ENCODE measurements around the gene NME7.
A peak's percentile ranks its signal among the peaks of the same experiment; 100 is the strongest.
"Not testable (repeated sequence)": the region's sequence is repeated elsewhere in the genome, so short reads cannot be mapped to it uniquely, and the experiment has no call there.

NME7 gene

GRCh38 chr1:169367686-169368405, at the start of gene NME7, which contains the start of gene BLZF1:
TSS of gene NME7 (minus strand) at chr1:169367797. CDS start at chr1:169367710, 87 bp downstream.
TSS of gene BLZF1 (plus strand) at chr1:169368195. CDS start at chr1:169369523, 1,328 bp downstream.
- peak; percentile 99 for DNase-seq

DNA sequence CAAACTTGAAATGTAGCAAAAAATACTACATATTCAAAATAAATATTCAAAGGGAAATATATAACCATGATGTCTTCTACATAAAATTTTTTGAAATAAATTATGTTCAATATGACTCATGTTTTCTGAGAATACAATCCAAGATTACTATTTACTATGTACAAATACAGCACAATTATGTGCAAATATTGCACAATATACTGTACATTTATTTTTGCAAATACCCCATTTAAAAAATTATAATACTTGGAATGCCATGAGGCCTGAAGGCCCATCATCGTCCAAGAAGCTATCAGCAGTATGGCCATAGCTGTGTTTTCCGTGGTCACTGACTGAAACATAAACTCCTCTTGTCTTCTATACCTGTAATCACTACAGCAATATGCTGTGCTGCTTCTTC, 47.4 kb upstream of the NME7 start:
- no peak for DNase-seq

GRCh38 chr1:169408340-169408739, 40.7 kb upstream of the NME7 start:
- not testable (repeated sequence) for DNase-seq

DNA sequence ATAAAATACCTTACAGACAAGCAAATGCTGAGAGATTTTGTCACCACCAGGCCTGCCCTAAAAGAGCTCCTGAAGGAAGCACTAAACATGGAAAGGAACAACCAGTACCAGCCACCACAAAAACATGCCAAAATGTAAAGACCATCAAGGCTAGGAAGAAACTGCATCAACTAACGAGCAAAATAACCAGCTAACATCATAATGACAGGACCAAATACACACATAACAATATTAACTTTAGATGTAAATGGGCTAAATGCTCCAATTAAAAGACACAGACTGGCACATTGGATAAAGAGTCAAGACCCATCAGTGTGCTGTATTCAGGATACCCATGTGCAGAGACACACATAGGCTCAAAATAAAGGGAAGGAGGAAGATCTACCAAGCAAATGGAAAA, 35.0 kb upstream of the NME7 start:
- DNase-seq: not testable (repeated sequence)

DNA sequence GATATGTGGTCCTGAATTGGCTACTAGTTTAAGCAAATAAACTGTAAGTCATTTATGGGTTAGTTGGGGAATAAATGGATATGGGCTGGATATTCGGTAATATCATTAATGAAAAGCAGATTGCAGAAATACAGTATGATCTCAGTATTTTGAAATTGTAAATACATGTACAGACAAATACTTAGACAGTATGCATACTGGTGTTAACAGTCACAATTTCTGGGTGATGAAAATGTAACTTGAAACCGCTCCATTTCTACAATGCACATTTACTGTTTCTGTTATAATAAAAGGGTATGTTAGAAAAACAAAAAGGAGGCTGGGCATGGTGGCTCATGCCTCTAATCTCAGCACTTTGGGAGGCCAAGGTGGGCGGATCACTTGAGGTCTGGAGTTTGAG, 28.4 kb upstream of the NME7 start:
- DNase-seq: no peak

GRCh38 chr1:169392406-169392805, 24.8 kb upstream of the NME7 start:
- no peak for DNase-seq

- DNase-seq: no peak
These were observed 22.7 kb upstream of the NME7 start for GRCh38 chr1:169390303-169390702.

GRCh38 chr1:169387399-169387798, 19.8 kb upstream of the NME7 start:
- no peak for DNase-seq

DNA sequence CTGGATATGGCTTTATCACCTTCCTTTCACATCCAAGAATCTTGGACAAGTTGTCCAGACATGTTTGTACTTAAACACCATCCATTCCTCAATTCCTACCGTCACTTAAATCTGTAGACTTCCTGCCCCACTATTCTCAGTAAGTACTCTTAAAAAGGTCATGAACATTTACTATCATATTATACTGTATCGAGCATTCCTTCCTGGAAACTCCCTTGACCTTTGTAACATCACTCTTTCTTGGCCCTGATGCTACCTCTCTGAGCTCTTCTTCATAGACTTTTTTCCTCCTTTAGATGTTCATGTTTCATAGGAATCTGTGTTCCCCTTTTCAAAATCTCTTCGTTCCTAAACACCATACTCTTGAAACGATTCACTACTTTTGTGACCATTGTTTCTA, 15.9 kb upstream of the NME7 start:
- no peak for DNase-seq

GRCh38 chr1:169381162-169381561, 13.6 kb upstream of the NME7 start:
- no peak for DNase-seq

DNA sequence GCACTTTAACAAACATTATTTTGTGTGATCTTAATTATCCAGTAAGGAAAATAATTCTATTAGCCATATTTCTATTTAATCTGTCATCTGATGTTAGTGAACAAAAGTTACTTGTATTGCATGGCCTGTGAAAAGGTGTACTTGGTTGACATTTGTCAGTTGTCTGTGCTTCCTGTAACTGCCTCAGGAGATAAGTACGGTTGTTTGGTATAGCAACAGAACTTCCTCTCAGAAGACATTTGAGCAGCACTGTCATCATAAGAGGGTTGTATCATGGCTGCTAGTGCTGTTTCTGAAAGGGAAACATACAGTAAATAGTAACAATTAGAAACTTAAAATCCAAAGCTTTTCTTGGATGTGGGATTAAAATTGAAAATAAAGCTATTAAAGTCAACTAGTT, 3.8 kb upstream of the NME7 start:
- DNase-seq: no peak

DNA sequence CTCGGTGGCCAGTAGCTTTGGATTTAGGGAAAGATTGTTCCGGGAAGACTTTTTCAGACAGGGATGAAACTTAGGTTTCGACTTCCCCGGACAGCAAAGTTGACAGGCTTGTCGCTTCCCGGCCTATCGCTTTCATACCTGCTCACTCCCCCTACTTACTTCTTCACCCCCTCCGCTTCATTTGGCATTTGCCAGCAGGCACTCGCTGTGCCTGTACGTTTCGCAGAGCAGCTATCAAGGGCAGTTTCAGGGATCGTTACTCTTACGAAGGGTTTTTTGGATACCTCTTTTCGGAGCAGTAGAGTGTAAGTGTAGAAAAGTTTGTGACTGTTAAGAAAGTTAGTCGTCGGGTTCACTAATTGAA, 791 bp upstream of the NME7 start:
- peak; percentile 18 for DNase-seq

- DNase-seq: no peak
These were observed 406 bp downstream of the NME7 start for GRCh38 chr1:169367096-169367685.

- no peak for DNase-seq
These were observed 2.6 kb downstream of the NME7 start for GRCh38 chr1:169364948-169365347.

- peak; percentile 20 for DNase-seq
These were observed 4.4 kb downstream of the NME7 start for GRCh38 chr1:169363046-169363730.

DNA sequence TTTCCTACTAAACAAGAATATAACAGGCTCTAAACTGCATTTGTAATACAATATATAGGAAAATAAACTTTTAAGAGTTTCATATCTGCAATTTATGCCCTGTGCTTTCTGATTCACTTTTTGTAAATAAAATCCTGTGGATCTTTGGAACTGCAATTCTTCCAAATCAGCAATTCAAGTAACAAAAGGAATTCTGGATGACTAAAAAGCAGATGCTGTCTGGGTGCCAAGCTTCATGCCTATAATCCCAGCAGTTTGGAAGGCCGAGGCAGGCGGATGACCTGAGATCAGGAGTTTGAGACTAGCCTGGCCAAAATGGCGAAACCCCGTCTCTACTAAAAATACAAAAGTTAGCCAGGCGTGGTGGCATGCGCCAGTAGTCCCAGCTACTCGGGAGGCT, 6.3 kb downstream of the NME7 start:
- no peak for DNase-seq

DNA sequence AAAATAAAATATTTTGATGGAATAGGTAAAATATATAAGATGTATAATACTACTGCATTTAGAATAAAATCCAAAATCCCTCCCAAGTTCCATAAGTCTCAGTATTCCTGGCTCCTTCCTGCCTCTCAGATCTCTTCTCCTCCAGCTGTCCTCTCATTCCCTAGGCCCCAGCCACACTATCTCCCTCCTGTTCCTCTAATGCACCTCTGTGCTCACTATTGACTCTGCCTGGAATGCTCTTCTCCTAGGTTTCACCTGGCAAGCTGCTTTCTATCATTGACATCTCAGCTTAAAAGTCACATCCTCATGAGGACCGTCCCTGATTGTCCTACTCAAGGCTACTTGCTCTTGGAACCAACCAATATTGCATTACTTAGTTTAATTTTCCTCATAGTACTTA, 7.2 kb downstream of the NME7 start:
- no peak for DNase-seq

GRCh38 chr1:169348383-169349036, 19.1 kb downstream of the NME7 start:
- no peak for DNase-seq

DNA sequence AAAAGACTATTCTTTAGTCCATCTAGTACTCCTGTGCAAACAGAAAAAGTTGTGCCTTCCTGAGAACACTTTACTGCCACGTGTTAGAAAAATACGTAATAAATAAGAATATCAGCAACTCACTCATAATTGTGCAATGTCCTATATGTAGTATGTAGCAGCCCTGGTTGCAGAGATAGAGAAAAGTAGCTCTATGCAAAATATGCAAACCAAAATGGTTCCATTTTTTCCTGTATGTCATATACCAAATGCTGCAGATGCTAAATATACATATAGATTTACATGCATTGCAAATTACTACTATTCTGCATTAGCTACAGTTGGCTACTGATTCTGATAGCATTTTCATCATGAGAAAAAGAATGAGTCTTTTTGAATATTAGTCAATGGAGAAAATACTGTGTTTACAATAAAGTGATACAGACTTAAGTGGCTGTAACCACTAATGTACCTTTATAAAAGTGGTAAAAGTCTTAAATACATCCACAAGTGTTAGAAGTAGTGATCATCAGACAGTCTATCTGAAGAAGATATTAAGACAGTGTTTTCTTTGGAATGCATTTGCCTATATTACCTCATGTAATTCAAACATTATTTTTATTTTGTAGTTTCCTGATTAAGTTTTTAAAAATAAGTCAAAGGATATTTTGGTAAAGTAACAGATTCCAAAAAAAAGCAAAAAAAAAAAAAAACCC, 19.8 kb downstream of the NME7 start:
- no peak for DNase-seq

- DNase-seq: no peak
These were observed 21.5 kb downstream of the NME7 start for GRCh38 chr1:169346036-169346589.

DNA sequence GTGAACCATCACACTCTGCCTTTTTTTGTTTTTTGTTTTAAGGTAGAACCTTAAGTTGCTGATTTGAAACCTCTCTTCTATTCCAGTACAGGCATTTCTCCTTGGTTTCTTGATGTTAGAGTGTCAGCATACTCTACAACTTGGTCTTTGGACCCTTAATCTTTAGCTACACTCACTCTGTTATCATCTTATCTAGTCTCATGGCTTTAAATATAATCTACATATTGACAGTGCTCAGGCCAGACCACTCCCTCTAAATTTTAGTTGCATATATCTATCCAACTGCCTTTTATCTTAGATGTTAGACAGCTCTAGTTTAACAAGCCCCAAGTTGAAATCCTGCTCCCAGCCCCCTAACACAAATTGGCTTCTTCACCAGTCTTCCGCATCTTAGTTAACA, 22.1 kb downstream of the NME7 start:
- DNase-seq: no peak

- DNase-seq: not testable (repeated sequence)
These were observed 25.5 kb downstream of the NME7 start for GRCh38 chr1:169342096-169342495.

DNA sequence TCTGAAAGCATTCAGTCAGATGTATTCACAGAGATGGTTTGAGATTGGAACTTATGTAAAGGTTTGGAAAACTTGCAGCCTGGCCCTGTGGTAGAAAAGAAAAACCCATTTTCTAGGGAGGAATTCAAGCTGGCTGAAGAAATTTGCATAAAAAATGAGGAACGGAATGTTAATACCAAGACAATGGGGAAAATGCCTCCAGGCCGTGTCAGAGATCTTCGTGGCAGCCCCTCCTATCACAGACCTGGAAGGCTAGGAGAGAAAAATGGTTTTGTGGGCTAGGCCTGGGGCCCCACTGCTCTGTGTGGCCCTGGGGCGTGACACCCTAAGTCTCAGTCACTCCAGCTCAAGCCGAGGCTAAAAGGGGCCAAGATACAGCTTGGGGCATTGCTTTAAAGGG, 26.7 kb downstream of the NME7 start:
- DNase-seq: no peak

Data from activated CD8-positive, alpha-beta memory T cell treated with anti-CD3 and anti-CD28 coated beads, Interleukin-2, amount 50 U/mL, for 4 hours (primary cell).